SU-DHL-6 (cell line): ENCODE data around the gene KRTAP8-1.

Experiments
- H2AFZ ChIP-seq: fragments of 200-600 bp; sonication (generic); 2 replicates; pipeline ENCODE4 v1.6.1; 2014; ENCODE audit warnings: low read depth, mild to moderate bottlenecking, moderate library complexity, mixed read lengths, antibody characterized with exemption, low read length; ENCODE audit not compliant: severe bottlenecking
- H3F3A ChIP-seq: fragments of 200-600 bp; shearing (Covaris generic); 2 replicates; pipeline ENCODE4 v1.6.0; 2016; ENCODE audit warnings: antibody characterized with exemption, mild to moderate bottlenecking; ENCODE audit not compliant: insufficient read depth
- H3K27ac ChIP-seq: fragments of 200-600 bp; sonication (generic); 2 replicates; pipeline ENCODE4 v1.5.1; 2016; ENCODE audit warnings: low read depth, mild to moderate bottlenecking, low read length, moderate library complexity, mixed read lengths
- H3K27me3 ChIP-seq: fragments of 200-600 bp; sonication (generic), shearing (Covaris generic); 2 replicates; pipeline ENCODE4 v1.6.0; 2014; ENCODE audit warnings: mild to moderate bottlenecking, low read length
- H3K36me3 ChIP-seq: fragments of 200-600 bp; sonication (generic); 2 replicates; pipeline ENCODE4 v1.6.1; 2014; ENCODE audit warnings: mild to moderate bottlenecking, low read length, mixed read lengths
- H3K4me2 ChIP-seq: fragments of 300-600, 200-600 bp; shearing (Covaris generic), sonication (generic); 2 replicates; pipeline ENCODE4 v1.6.0; 2014; ENCODE audit warnings: low read length, low read depth, mild to moderate bottlenecking; ENCODE audit not compliant: poor library complexity, severe bottlenecking
- H3K4me3 ChIP-seq: fragments of 200-600 bp; sonication (generic); 2 replicates; pipeline ENCODE4 v1.5.1; 2014; ENCODE audit warnings: antibody characterized with exemption, low read length, mild to moderate bottlenecking, mixed read lengths; ENCODE audit not compliant: insufficient read depth, poor library complexity, severe bottlenecking
- H3K79me2 ChIP-seq: fragments of 200-600 bp; sonication (generic); 2 replicates; pipeline ENCODE4 v1.6.1; 2014; ENCODE audit warnings: mild to moderate bottlenecking, low read length, moderate library complexity; ENCODE audit not compliant: insufficient read depth
- H3K9ac ChIP-seq: fragments of 200-600 bp; sonication (generic); 2 replicates; pipeline ENCODE4 v1.7.0; 2014; ENCODE audit warnings: mild to moderate bottlenecking, low read length
- H3K9me2 ChIP-seq: fragments of 200-600 bp; sonication (generic); replicated peaks from 2 replicates; pipeline ENCODE4 v1.6.1; 2014; ENCODE audit warnings: low read length; ENCODE audit not compliant: insufficient read depth
- H3K9me3 ChIP-seq: fragments of 200-600 bp; sonication (generic); 2 replicates; pipeline ENCODE4 v1.6.1; 2014; ENCODE audit warnings: low read length, mixed read lengths; ENCODE audit not compliant: insufficient read depth
- H4K20me1 ChIP-seq: fragments of 200-600 bp; sonication (generic); 2 replicates; pipeline ENCODE4 v1.6.1; 2014; ENCODE audit warnings: low read depth, mild to moderate bottlenecking, antibody characterized with exemption, low read length, moderate library complexity, mixed read lengths
- CTCF ChIP-seq: fragments of 200-600 bp; sonication (generic); IDR thresholded peaks from one replicate; pipeline ENCODE4 v1.5.1; 2017; ENCODE audit warnings: antibody characterized with exemption, mild to moderate bottlenecking, low read length, moderate library complexity; ENCODE audit not compliant: insufficient read depth, poor library complexity, severe bottlenecking
- EZH2phosphoT487 ChIP-seq: fragments of 200-600 bp; sonication (generic), shearing (Covaris generic); conservative IDR thresholded peaks from 2 replicates; pipeline ENCODE4 v1.6.1; 2018; ENCODE audit warnings: mild to moderate bottlenecking, antibody characterized with exemption, low read length, moderate library complexity, mixed read lengths

Gene KRTAP8-1

GRCh38 chr21:30829659-30830058 lies 16.6 kb upstream of the KRTAP8-1 start, which contains the start of gene KRTAP7-1:
KRTAP7-1 (minus strand) TSS chr21:30829759; CDS start chr21:30829698, 61 bp downstream.
- no peak within 1 kb of the TSS for H2AFZ ChIP-seq
- H3K9me2 ChIP-seq: no peaks in the 10 kb centered on the region
- TF ChIP-seq EZH2phosphoT487 (no peak), CTCF (no peak)
- no peaks in the 10 kb centered on the region for H3K9me3 ChIP-seq
- no peaks in the 10 kb centered on the region for H3K36me3 ChIP-seq
- H3K4me2 ChIP-seq: no peak within 1 kb of the TSS
- H3K4me3 ChIP-seq: no peak within 1 kb of the TSS
- no peaks in the 10 kb centered on the region for H3K27me3 ChIP-seq
- H3F3A ChIP-seq: no peaks in the 10 kb centered on the region
- H3K9ac ChIP-seq: no peak within 1 kb of the TSS
- no peaks in the 10 kb centered on the region for H4K20me1 ChIP-seq
- H3K27ac ChIP-seq: no peak within 1 kb of the TSS
- no peaks in the 10 kb centered on the region for H3K79me2 ChIP-seq

- H3K36me3 ChIP-seq: no peaks in the 10 kb centered on the region
- no peak overlapping the region for H3K9ac ChIP-seq
- no peak overlapping the region for H3K4me3 ChIP-seq
- H3K27me3 ChIP-seq: no peaks in the 10 kb centered on the region
- no peak overlapping the region for H2AFZ ChIP-seq
- no peaks in the 10 kb centered on the region for H3K9me3 ChIP-seq
- H3K79me2 ChIP-seq: no peaks in the 10 kb centered on the region
- no peaks in the 10 kb centered on the region for H4K20me1 ChIP-seq
- H3K4me2 ChIP-seq: no peak overlapping the region
- no peak overlapping the region for H3K27ac ChIP-seq
- H3K9me2 ChIP-seq: no peaks in the 10 kb centered on the region
- TF ChIP-seq CTCF: no peak
- TF ChIP-seq EZH2phosphoT487: no peak
- H3F3A ChIP-seq: no peaks in the 10 kb centered on the region
These were observed 6.0 kb upstream of the KRTAP8-1 start for GRCh38 chr21:30818837-30819610.

GRCh38 chr21:30800605-30801004 lies 12.5 kb downstream of the KRTAP8-1 start:
- Histone ChIP-seq H3K36me3 (no peaks in the 10 kb centered on the region), H3K4me2 (no peak overlapping the region), H3K27me3 (no peaks in the 10 kb centered on the region), H4K20me1 (no peaks in the 10 kb centered on the region), H2AFZ (no peak overlapping the region), H3F3A (no peaks in the 10 kb centered on the region), H3K9me2 (no peaks in the 10 kb centered on the region), H3K79me2 (no peaks in the 10 kb centered on the region), H3K9ac (no peak overlapping the region), H3K4me3 (no peak overlapping the region), H3K27ac (no peak overlapping the region), H3K9me3 (no peaks in the 10 kb centered on the region)
- TF ChIP-seq CTCF: no peak
- TF ChIP-seq EZH2phosphoT487: no peak
